IPS-NIHi7 (cell line): ENCODE results near the gene CTTNBP2.

Experiments
- DNase-seq: peaks from one replicate; pipeline ENCODE4 v3.0.0; 2012; ENCODE audit warnings: mixed read lengths; ENCODE audit errors: extremely low spot score

Gene CTTNBP2

GRCh38 chr7:117873310-117874190 is at the start of gene CTTNBP2:
Gene CTTNBP2, minus strand, starts transcription at chr7:117873441. Its CDS starts 26 bp downstream, at chr7:117873415.
- peak; percentile 75 for DNase-seq

DNA sequence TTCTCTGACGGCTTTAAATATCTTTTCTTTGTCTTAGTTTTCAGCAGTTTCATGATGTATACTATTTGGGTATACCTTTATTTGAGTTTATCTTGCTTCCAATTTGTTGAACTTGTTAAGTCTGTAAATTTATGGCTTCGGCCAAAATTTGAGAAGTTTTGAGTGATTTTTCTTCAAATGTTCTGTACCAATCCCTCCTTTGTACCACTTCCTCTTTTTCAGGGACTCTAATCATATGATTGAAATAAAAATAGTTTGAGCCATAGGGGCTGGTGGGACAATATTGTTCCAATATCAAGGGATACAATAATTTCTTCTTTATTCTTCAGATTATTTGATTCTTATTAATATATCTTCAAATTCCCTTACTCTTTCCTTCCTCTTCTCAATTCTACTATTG is 43.1 kb upstream of the CTTNBP2 start:
- DNase-seq = no peak

- no peak for DNase-seq
These were observed 39.2 kb upstream of the CTTNBP2 start for GRCh38 chr7:117912421-117912820.

DNA sequence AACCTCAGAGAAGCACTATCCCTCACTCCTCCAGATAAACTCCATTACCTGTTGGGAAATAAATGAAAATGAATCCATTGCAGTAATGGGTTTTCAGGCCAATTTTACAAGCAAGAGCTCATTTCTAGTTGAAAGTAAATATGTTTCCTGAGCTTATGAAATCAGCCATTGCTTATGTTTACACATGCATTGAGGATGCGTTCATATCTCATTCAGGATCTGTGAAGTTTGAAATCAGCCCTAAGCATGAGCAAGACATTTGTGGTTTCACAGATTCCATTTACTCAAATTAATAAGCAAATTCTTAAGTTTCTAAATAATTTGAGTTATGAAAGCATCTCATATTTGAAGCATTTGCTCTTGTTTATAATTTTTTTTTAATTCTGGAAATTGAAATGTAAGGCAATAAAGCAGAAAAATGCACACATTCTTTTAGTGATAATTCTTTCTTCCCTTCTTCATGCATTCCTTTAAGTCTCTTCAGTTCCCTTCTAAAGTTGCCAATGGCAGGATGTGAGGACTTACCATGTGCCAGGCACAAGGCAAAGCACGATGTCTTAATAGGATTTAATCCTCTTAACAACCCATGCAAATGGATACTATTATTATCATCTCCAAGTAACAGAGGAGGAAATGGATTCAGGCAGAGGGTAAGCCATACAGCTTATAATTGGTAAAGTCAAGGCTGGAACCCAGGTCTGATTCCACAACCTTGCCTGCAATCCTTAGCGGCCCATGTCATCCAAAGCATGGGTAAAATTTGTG is 35.0 kb upstream of the CTTNBP2 start:
- DNase-seq = no peak

DNA sequence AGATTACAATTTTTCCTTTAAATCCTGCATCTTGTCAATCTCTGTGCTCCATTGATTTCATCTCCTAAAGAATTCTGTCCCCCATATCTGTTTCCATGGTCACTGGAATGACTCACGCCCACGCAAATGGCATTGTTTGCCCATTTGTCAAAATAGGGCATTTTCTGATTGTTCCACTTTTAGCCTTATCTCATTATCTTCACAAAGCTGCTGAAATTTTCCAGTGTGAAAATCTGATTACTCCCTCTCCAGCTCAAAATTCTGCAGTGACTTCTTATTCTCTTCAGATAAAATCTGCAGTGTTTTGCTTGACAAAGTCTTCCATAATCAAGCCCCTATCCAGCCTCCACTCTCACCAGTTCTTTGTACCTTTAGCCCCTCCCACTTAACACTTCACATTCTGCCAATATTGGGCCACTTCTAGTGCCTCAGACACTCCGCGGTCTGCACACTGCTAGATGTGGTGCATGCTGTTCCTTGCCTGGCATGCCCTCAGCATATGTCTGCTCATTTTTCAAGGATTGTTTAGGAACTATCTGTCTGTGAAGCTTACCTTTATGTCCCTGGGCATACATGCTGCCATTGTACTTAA is 33.9 kb upstream of the CTTNBP2 start:
- peak; percentile 25 for DNase-seq

DNA sequence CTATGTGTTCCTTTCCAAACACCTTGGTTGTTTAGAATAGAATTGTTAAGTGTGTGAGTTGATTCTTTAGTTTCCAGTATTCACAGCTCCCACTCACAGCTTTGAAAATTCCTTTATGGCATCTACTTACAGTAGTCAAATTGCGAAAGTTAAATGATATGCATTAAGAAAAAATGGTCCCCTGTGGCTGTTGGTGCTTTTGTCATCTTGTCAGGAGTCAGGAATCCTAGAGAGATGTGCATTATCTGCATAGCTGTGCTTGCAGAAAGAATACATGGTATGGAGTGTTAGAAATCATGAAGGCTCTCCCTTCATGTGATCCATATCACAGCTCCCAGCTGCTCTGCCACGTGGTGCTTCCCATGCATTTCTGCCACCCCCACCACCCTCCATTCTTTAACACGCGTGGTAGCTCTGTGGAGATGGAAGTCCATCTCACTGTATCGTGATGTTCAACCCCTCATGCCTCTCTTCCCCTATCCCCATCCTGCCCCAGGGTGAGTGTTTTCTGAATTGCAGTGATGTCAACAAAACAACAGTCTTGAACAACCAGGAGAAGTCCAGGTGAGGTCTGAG is 29.2 kb upstream of the CTTNBP2 start:
- DNase-seq = no peak

- DNase-seq = no peak
These were observed 28.0 kb upstream of the CTTNBP2 start for GRCh38 chr7:117901089-117901797.

GRCh38 chr7:117896339-117896738 is 23.1 kb upstream of the CTTNBP2 start:
- DNase-seq = no peak

GRCh38 chr7:117895276-117895675 is 22.0 kb upstream of the CTTNBP2 start:
- DNase-seq = no peak

- no peak for DNase-seq
These were observed 20.8 kb upstream of the CTTNBP2 start for GRCh38 chr7:117894037-117894436.

DNA sequence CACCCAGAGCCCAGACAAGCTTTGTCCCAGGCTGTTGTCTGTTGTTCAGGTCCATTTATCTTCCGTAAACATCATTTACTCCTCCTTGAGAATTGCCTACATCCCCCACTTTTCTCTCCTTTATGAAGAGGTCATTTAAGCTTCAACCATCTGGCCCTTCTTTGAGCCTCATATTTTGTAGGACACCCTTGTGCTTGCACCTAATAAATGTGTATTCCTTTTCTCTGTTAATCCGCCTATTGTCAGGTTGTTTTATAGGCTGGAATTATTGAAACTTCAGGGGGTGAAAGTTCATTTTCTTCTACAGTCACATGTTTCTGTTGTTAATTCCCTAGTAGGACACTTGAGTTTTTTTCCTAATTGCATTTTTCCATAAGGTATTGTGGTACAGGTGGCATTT is 19.6 kb upstream of the CTTNBP2 start:
- no peak for DNase-seq

GRCh38 chr7:117889611-117890010 is 16.4 kb upstream of the CTTNBP2 start:
- DNase-seq = no peak

GRCh38 chr7:117888627-117889026 is 15.4 kb upstream of the CTTNBP2 start:
- no peak for DNase-seq

DNA sequence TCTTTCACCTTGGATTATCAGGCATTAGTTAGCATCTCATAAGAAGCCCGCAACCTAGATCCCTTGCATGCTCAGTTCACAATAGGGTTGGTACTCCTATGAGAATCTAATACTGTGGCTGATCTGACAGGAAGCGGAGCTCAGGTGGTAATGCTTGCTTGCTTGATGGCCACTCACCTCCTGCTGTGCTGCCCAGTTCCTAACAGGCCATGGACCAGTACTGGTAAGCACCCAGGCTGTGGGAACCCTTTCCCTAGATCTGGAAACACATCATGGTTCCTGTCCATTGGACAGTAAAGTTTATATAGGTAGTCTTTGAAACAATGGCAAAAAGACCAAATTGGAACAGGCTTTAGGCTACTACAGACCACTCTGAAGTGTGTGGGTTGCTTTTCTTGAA is 9.4 kb upstream of the CTTNBP2 start:
- DNase-seq = no peak

- no peak for DNase-seq
These were observed 3.5 kb upstream of the CTTNBP2 start for GRCh38 chr7:117876761-117877160.

DNA sequence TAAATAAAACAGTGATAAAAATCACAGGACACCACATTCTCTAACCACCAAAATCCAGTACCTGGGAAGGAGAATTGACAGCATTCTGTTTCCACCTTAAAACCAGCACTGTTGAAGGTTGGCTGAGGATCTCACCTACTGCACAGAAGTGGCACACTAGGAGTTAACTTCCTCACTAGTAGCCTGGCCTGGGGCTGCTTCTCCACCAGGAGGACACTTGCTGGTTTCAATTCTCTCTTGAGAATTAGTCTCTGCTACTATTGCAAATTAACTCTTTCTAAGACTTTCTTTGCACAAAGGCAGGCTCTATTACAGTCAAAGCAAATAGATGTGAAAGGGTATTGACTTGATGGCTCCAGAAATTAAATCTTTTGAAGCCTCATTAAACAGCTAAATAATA is 2.3 kb upstream of the CTTNBP2 start:
- DNase-seq = peak; percentile 79

DNA sequence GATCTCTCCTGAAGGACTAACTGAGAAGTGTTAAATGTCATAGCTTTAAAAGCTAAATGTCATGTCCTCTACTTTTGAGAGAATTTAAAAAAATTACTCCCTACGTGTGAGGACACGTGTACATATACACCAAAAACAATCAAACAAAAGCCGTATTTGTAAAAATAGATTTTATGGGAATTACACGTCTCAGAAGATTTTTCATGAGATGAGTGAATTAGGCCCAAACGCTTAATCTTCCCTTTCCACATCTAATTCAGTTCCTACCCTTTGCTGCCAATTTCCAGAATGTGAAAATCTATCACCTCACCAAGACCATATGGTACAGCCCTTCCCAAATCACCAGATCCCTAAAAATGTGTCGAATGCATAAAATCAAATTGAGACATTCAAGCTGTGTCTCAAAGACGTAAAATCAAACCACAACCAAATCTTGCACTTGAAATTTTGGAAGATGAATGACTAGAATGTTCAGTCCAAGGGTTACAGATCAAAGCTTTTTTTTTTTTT is 1.0 kb upstream of the CTTNBP2 start:
- DNase-seq = no peak

GRCh38 chr7:117872561-117873309 is 506 bp downstream of the CTTNBP2 start:
- peak; percentile 21 for DNase-seq

- peak; percentile 32 for DNase-seq
These were observed 1.3 kb downstream of the CTTNBP2 start for GRCh38 chr7:117871778-117872538.

DNA sequence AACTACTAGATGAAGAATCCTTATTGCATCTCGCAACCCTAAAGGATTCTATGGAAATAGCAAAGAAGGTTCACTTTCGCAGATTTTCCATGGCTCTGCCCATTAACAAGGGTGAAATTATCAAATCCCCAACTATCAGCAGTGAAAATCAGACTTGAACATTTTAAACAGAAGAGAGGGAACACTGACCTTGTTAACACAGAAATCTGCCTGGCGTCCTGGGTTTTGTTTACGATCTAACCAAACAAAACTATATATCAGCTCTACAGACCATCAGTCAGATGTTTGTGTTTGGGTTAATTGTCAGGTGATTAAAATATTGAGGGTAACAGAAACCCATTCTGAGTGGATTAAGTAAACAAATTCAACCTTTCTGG is 1.9 kb downstream of the CTTNBP2 start:
- no peak for DNase-seq
